B cell (primary cell): Measurements from ENCODE around the gene HPS1. TPM values are rescaled to one million over a fixed set of nuclear protein-coding genes. Genes with fewer than 3 reads are reported as not detected.
"Not testable (repeated sequence)": the region's sequence is repeated elsewhere in the genome, so short reads cannot be mapped to it uniquely, and the experiment has no call there.

Experiments used
- ATAC-seq: fragments of 200-7000 bp; cut with Tn5 transposase; one replicate; pipeline ENCODE4 v1.10.0; 2021; ENCODE audit warnings: low read depth, mild to moderate bottlenecking, moderate number of reproducible peaks, moderate library complexity
- CTCF ChIA-PET: fragments of 350-600 bp; sonication (Branson Sonifier 250); formaldehyde crosslinking; loops from one replicate; lab custom pipeline; 2021; ENCODE audit warnings: antibody characterized with exemption, inconsistent platforms; lab: Charles Lee
- POLR2A ChIA-PET: fragments of 350-600 bp; sonication (Branson Sonifier 250); formaldehyde crosslinking; loops from one replicate; lab custom pipeline; 2021; ENCODE audit warnings: antibody characterized with exemption; lab: Charles Lee
- DNase-seq: peaks from one replicate; pipeline ENCODE4 v3.0.0; 2013
- H2AFZ ChIP-seq: 2 replicates; pipeline ENCODE4 v1.6.1; 2012; ENCODE audit warnings: mild to moderate bottlenecking, low read depth, low read length; ENCODE audit not compliant: insufficient read depth, poor library complexity, severe bottlenecking
- H3K27ac ChIP-seq, 2 donors: 1 replicate in 1 of 2; 2 replicates in 1 of 2; pipeline ENCODE4 v1.5.1; 2012 to 2013; ENCODE audit warnings: low read length in 2 of 2, mild to moderate bottlenecking in 2 of 2, moderate library complexity in 1 of 2
- H3K27me3 ChIP-seq, 4 experiments: fragments of 200-600 bp in 1 of 4; sonication (generic) in 1 of 4; replicated peaks in 1 of 4; 1 replicate in 2 of 4; 2 replicates in 2 of 4; pipeline versions ENCODE4 v1.6.1 to v1.7.0; 2013 to 2016; ENCODE audit warnings: low read length in 3 of 4, mild to moderate bottlenecking in 2 of 4, mixed read lengths in 1 of 4, moderate library complexity in 1 of 4; ENCODE audit not compliant: insufficient read depth in 4 of 4, control insufficient read depth in 3 of 4; ENCODE audit errors: control extremely low read depth in 1 of 4
- H3K36me3 ChIP-seq, 2 experiments: replicated peaks in 1 of 2; 1 replicate in 1 of 2; 2 replicates in 1 of 2; pipeline versions ENCODE4 v1.6.1 to v1.7.1; 2013; ENCODE audit warnings: low read length in 1 of 2; ENCODE audit not compliant: insufficient read depth in 2 of 2, control insufficient read depth in 1 of 2; ENCODE audit errors: control extremely low read depth in 1 of 2, extremely low read depth in 1 of 2
- H3K4me1 ChIP-seq, 2 donors: fragments of 200-600 bp in 1 of 2; sonication (generic) in 1 of 2; 1 replicate in 1 of 2; 2 replicates in 1 of 2; pipeline versions ENCODE4 v1.5.1 to v1.6.1; 2013 to 2017; ENCODE audit warnings: low read length in 2 of 2; ENCODE audit not compliant: control insufficient read depth in 2 of 2, insufficient read depth in 2 of 2
- H3K4me2 ChIP-seq: replicated peaks from 2 replicates; pipeline ENCODE3; 2012; ENCODE audit warnings: mild to moderate bottlenecking, low read depth, low read length; ENCODE audit not compliant: poor library complexity, severe bottlenecking
- H3K4me3 ChIP-seq, 5 experiments: fragments of 200-600 bp in 1 of 5; sonication (generic) in 1 of 5; 1 replicate in 3 of 5; 2 replicates in 2 of 5; pipeline versions ENCODE4 v1.5.1 to v1.7.0; 2011 to 2016; ENCODE audit warnings: low read length in 4 of 5, mild to moderate bottlenecking in 4 of 5, low read depth in 2 of 5, control low read depth in 1 of 5, moderate library complexity in 1 of 5; ENCODE audit not compliant: insufficient read depth in 1 of 5; ENCODE audit errors: control extremely low read depth in 1 of 5, extremely low read depth in 1 of 5
- H3K79me2 ChIP-seq: fragments of 200-600 bp; sonication (generic); one replicate; pipeline ENCODE4 v1.6.0; 2016; ENCODE audit warnings: low read length; ENCODE audit not compliant: control insufficient read depth, insufficient read depth
- H3K9ac ChIP-seq: fragments of 200-600 bp; sonication (generic); 2 replicates; pipeline ENCODE4 v1.6.1; 2017; ENCODE audit warnings: mild to moderate bottlenecking, low read length, moderate library complexity
- H3K9me3 ChIP-seq, 3 donors: one replicate each; pipeline versions ENCODE4 v1.6.1 to v1.7.1; 2013; ENCODE audit warnings: low read length in 2 of 3; ENCODE audit not compliant: control insufficient read depth in 2 of 3, insufficient read depth in 1 of 3; ENCODE audit errors: control extremely low read depth in 1 of 3
- H4K20me1 ChIP-seq: 2 replicates; pipeline ENCODE4 v1.6.0; 2012; ENCODE audit warnings: mild to moderate bottlenecking, low read length; ENCODE audit not compliant: insufficient read depth, control insufficient read depth, poor library complexity, severe bottlenecking
- H3K27ac Mint-ChIP-seq: one replicate; pipeline ENCODE4 v1.8.0; 2021; ENCODE audit warnings: mixed read lengths
- H3K27me3 Mint-ChIP-seq: one replicate; pipeline ENCODE4 v1.8.0; 2021; ENCODE audit warnings: mixed read lengths
- H3K4me1 Mint-ChIP-seq: one replicate; pipeline ENCODE4 v1.8.0; 2021; ENCODE audit warnings: mixed read lengths
- H3K4me3 Mint-ChIP-seq: one replicate; pipeline ENCODE4 v1.8.0; 2021; ENCODE audit warnings: mixed read lengths
- H3K9me3 Mint-ChIP-seq: one replicate; pipeline ENCODE4 v1.8.0; 2022; ENCODE audit warnings: mixed read lengths; ENCODE audit not compliant: insufficient read depth
- CTCF ChIP-seq: fragments of 200-600 bp; IDR thresholded peaks from one replicate; pipeline ENCODE4 v1.8.0; 2022; ENCODE audit warnings: antibody characterized with exemption, mild to moderate bottlenecking
- EZH2 ChIP-seq: IDR thresholded peaks from 2 replicates; pipeline ENCODE4 v1.6.1; 2012; ENCODE audit warnings: borderline replicate concordance, low read depth, mild to moderate bottlenecking, moderate library complexity, low read length; ENCODE audit not compliant: insufficient read depth, poor library complexity, severe bottlenecking
- WGBS: methylation state at CpG from one replicate; pipeline ENCODE4 v1.1.5; 2013; ENCODE audit warnings: missing lambda C conversion rate; ENCODE audit not compliant: insufficient coverage; 5-methylcytosine and 5-hydroxymethylcytosine counted together
- intact Hi-C: fragments of 100-400 bp; cut with micrococcal nuclease; formaldehyde crosslinking; loops from one replicate; pipeline ENCODE4 v1.10.0; 2022
- polyA plus RNA-seq: library from polyadenylated mRNA; depleted of rRNA; stranded (reverse); fragments of >200 nt; gene quantifications from 2 replicates; pipeline ENCODE4 v1.2.3, GENCODE V29; 2012
- total RNA-seq, 2 donors: library from RNA; stranded (reverse); fragments of 120-200 nt in 1 of 2; gene quantifications; 1 replicate in 1 of 2; 2 replicates in 1 of 2; pipeline versions ENCODE4 v1.2.3 to v1.2.4, GENCODE V29; 2013 to 2022

The HPS1 gene
- total and polyA plus RNA-seq, 2 donors (not counting 1 experiment from before 2014, with no cell fraction given) = 125 to 196 TPM

GRCh38 chr10:98384531-98385133 is 62.1 kb downstream of the HPS1 start:
- TF ChIP-seq EZH2 (no peak), CTCF (no peak)
- Mint-ChIP-seq H3K27me3 (no peaks in the 10 kb centered on the region), H3K4me1 (no peaks in the 10 kb centered on the region), H3K4me3 (no peak overlapping the region), H3K9me3 (no peaks in the 10 kb centered on the region), H3K27ac (no peak overlapping the region)
- Histone ChIP-seq H3K9me3 (no peaks in the 10 kb centered on the region), H3K27me3 (no peaks in the 10 kb centered on the region), H2AFZ (no peak overlapping the region), H3K9ac (no peak overlapping the region), H3K4me1 (no peaks in the 10 kb centered on the region), H3K4me3 (no peak overlapping the region), H3K36me3 (no peaks in the 10 kb centered on the region), H4K20me1 (no peaks in the 10 kb centered on the region), H3K4me2 (no peak overlapping the region), H3K27ac (no peak overlapping the region), H3K79me2 (no peaks in the 10 kb centered on the region)
- POLR2A ChIA-PET = no interaction called here
- WGBS = 100% methylated on average over 1 of the region's 9 CpGs
- ATAC-seq = no peak
- no peak for DNase-seq
- intact Hi-C loops = no loop called here
- CTCF ChIA-PET = no interaction called here

GRCh38 chr10:98383869-98384268 is 62.9 kb downstream of the HPS1 start:
- 88% methylated on average over 4 of the region's 6 CpGs for WGBS
- DNase-seq = no peak
- no peaks in the 10 kb centered on the region for H3K27me3 ChIP-seq
- no peak overlapping the region for H2AFZ ChIP-seq
- no peaks in the 10 kb centered on the region for H3K79me2 ChIP-seq
- H3K27ac ChIP-seq = no peak overlapping the region
- intact Hi-C loops = no loop called here
- H3K4me1 ChIP-seq = no peaks in the 10 kb centered on the region
- ChIA-PET CTCF (no interaction called here), POLR2A (no interaction called here)
- Mint-ChIP-seq H3K27me3 (no peaks in the 10 kb centered on the region), H3K9me3 (no peaks in the 10 kb centered on the region), H3K4me3 (no peak overlapping the region), H3K4me1 (no peaks in the 10 kb centered on the region), H3K27ac (no peak overlapping the region)
- H3K4me3 ChIP-seq = no peak overlapping the region
- TF ChIP-seq EZH2 (no peak), CTCF (no peak)
- no peak overlapping the region for H3K4me2 ChIP-seq
- H3K36me3 ChIP-seq = no peaks in the 10 kb centered on the region
- no peaks in the 10 kb centered on the region for H3K9me3 ChIP-seq
- no peak for ATAC-seq
- H4K20me1 ChIP-seq = no peaks in the 10 kb centered on the region
- H3K9ac ChIP-seq = no peak overlapping the region

- H3K4me1 Mint-ChIP-seq, H3K4me1 ChIP-seq, intact Hi-C loops, H3K27me3 Mint-ChIP-seq, H3K9me3 ChIP-seq, DNase-seq, H3K4me2 ChIP-seq, CTCF ChIA-PET, ATAC-seq, H4K20me1 ChIP-seq, H3K27ac ChIP-seq, H3K4me3 Mint-ChIP-seq, H3K9ac ChIP-seq, H2AFZ ChIP-seq, H3K79me2 ChIP-seq, POLR2A ChIA-PET, H3K27ac Mint-ChIP-seq, H3K36me3 ChIP-seq, H3K4me3 ChIP-seq, H3K27me3 ChIP-seq, H3K9me3 Mint-ChIP-seq: not testable (repeated sequence)
- 100% methylated on average over 4 of the region's 7 CpGs for WGBS
These were observed 63.5 kb downstream of the HPS1 start for GRCh38 chr10:98383134-98383667.
